ENCODE measurements around the gene OR7C1. TPM values are rescaled to one million over a fixed set of nuclear protein-coding genes. Genes with fewer than 3 reads are reported as not detected.
"Not testable (repeated sequence)": the region's sequence is repeated elsewhere in the genome, so short reads cannot be mapped to it uniquely, and the experiment has no call there.

The OR7C1 gene
- total RNA-seq, 2 donors from 2014 or later, result not detected

GRCh38 chr19:14775869-14776586, 59.0 kb downstream of the OR7C1 start:
- no peaks in the 10 kb centered on the region for H3K4me1 ChIP-seq
- no peaks in the 10 kb centered on the region for H3K27me3 ChIP-seq
- peak overlapping the region; percentile 28 for H3K4me3 ChIP-seq
- intact Hi-C loops (cut with DNase I), result no loop called here
- DNase-seq, result no peak
- TF ChIP-seq CTCF (IDR thresholded peaks at IDR 0.05), result no peak
- H3K36me3 ChIP-seq, result no peaks in the 10 kb centered on the region
- H3K27ac ChIP-seq, result no peak overlapping the region
- H3K9ac ChIP-seq (ENCODE audit: low read depth in 2 of 2, low read length in 2 of 2), result peak overlapping the region; percentile 34 to 63
- H3K9me3 ChIP-seq, result no peaks in the 10 kb centered on the region

- H3K27me3 ChIP-seq; H3K27ac ChIP-seq; H3K36me3 ChIP-seq; intact Hi-C loops (cut with DNase I); H3K4me1 ChIP-seq; H3K9ac ChIP-seq (ENCODE audit: low read depth in 2 of 2, low read length in 2 of 2); H3K4me3 ChIP-seq; DNase-seq; H3K9me3 ChIP-seq: not testable (repeated sequence)
Measured at GRCh38 chr19:14775326-14775725, 59.7 kb downstream of the OR7C1 start.

GRCh38 chr19:14774373-14774772, 60.6 kb downstream of the OR7C1 start:
- intact Hi-C loops (cut with DNase I), result no loop called here
- Histone ChIP-seq H3K36me3 (no peaks in the 10 kb centered on the region), H3K27me3 (no peaks in the 10 kb centered on the region), H3K9me3 (no peaks in the 10 kb centered on the region), H3K4me1 (no peaks in the 10 kb centered on the region), H3K27ac (no peak overlapping the region), H3K4me3 (no peak overlapping the region), H3K9ac (ENCODE audit: low read depth in 2 of 2, low read length in 2 of 2) (no peak overlapping the region)
- no peak for TF ChIP-seq CTCF (IDR thresholded peaks at IDR 0.05)
- DNase-seq, result no peak

GRCh38 chr19:14773722-14774121, 61.3 kb downstream of the OR7C1 start:
- H3K36me3 ChIP-seq; H3K9ac ChIP-seq (ENCODE audit: low read depth in 2 of 2, low read length in 2 of 2); intact Hi-C loops (cut with DNase I); H3K27me3 ChIP-seq; H3K9me3 ChIP-seq; H3K27ac ChIP-seq; H3K4me3 ChIP-seq; H3K4me1 ChIP-seq; DNase-seq: not testable (repeated sequence)

GRCh38 chr19:14772995-14773394, 62.0 kb downstream of the OR7C1 start:
- intact Hi-C loops (cut with DNase I), result no loop called here
- Histone ChIP-seq H3K4me3 (no peak overlapping the region), H3K36me3 (no peaks in the 10 kb centered on the region), H3K9me3 (no peaks in the 10 kb centered on the region), H3K27ac (no peak overlapping the region), H3K9ac (ENCODE audit: low read depth in 2 of 2, low read length in 2 of 2) (no peak overlapping the region), H3K4me1 (no peaks in the 10 kb centered on the region), H3K27me3 (no peaks in the 10 kb centered on the region)
- DNase-seq, result no peak
- no peak for TF ChIP-seq CTCF (IDR thresholded peaks at IDR 0.05)

- H3K4me3 ChIP-seq, result no peak overlapping the region
- H3K9ac ChIP-seq (ENCODE audit: low read depth in 2 of 2, low read length in 2 of 2), result no peak overlapping the region
- H3K36me3 ChIP-seq, result no peaks in the 10 kb centered on the region
- H3K4me1 ChIP-seq, result no peaks in the 10 kb centered on the region
- DNase-seq, result no peak
- intact Hi-C loops (cut with DNase I), result no loop called here
- no peaks in the 10 kb centered on the region for H3K9me3 ChIP-seq
- no peaks in the 10 kb centered on the region for H3K27me3 ChIP-seq
- no peak overlapping the region for H3K27ac ChIP-seq
- no peak for TF ChIP-seq CTCF (IDR thresholded peaks at IDR 0.05)
Measured at GRCh38 chr19:14772467-14772866, 62.5 kb downstream of the OR7C1 start.
